Measurements from ENCODE around the gene DRC1. TPM values are rescaled to one million over a fixed set of nuclear protein-coding genes. Genes with fewer than 3 reads are reported as not detected.

DRC1 gene
- total and polyA plus RNA-seq, 2 of the 4 experiments (the other 2 are of a cell fraction) = 0.18 TPM; not detected in 1

DNA sequence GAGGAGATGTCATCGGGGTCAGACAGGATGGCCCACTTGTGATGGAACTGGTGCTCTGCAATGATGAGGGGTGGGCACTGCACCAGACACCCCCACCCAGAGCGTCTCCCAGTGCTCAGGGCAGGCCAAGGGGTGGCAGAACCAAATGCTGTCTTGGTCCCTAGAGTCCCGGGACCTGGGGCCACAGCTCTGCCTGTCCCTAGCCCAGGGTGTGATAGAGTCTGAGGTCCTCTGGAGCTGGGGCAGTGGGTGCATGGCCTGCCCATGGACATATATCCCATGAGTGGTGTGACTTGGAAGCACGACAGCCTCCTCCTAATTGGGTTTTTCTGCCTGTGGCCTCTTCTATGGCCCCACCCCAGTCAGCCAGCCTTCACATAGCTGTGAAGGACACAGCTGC lies 82.9 kb downstream of the DRC1 start:
- H2BK20ac ChIP-seq (ENCODE audit: low read depth, low read length) = no peak overlapping the region
- H4K20me1 ChIP-seq (ENCODE audit: insufficient read depth, low read length) = no peaks in the 10 kb centered on the region
- H3K56ac ChIP-seq (ENCODE audit: extremely low read depth, insufficient read depth, low read length) = no peak overlapping the region
- no peak overlapping the region for H3K27ac ChIP-seq (ENCODE audit: insufficient read depth, low read length)
- dilution Hi-C loops (cut with HindIII; ENCODE audit: low sequenced_read_pairs, unreplicated experiment) (no loop called here), in situ Hi-C loops (cut with MboI; ENCODE audit: low sequenced_read_pairs) (no loop called here), intact Hi-C loops (cut with micrococcal nuclease) (loop anchor here (5.0 kb wide), 1 partner anchor 233 kb away; no protein-coding TSS in a partner anchor)
- no peak overlapping the region for H3K14ac ChIP-seq (replicated peaks; ENCODE audit: low read depth, low read length)
- ChIA-PET CTCF (no interaction called here), POLR2A (ENCODE audit: unreplicated experiment) (no interaction called here)
- H3K9me1 ChIP-seq (ENCODE audit: insufficient read depth, low read length) = peaks cover 6% of the 10 kb centered on the region
- H2BK120ac ChIP-seq (ENCODE audit: low read depth, low read length) = no peak overlapping the region
- H4K91ac ChIP-seq (ENCODE audit: insufficient read depth, low read depth, low read length) = no peak overlapping the region
- peak overlapping the region; percentile 52 for H2AK9ac ChIP-seq (replicated peaks; ENCODE audit: low read depth, low read length, poor library complexity)
- peaks cover 35% of the 10 kb centered on the region for H3K27me3 ChIP-seq (ENCODE audit: control insufficient read depth, insufficient read depth, low read length)
- H2BK5ac ChIP-seq (ENCODE audit: low read depth, low read length, poor library complexity, severe bottlenecking) = no peak overlapping the region
- H4K5ac ChIP-seq (ENCODE audit: low read depth, low read length) = no peak overlapping the region
- H3K36me3 ChIP-seq (ENCODE audit: control insufficient read depth, insufficient read depth, low read length) = no peaks in the 10 kb centered on the region
- no peaks in the 10 kb centered on the region for H3K79me1 ChIP-seq (ENCODE audit: low read depth in 1 of 2, low read length in 2 of 2)
- DNase-seq (no peak), ATAC-seq (ENCODE audit: low read depth) (no peak)
- no peak overlapping the region for H3K4me2 ChIP-seq (ENCODE audit: low read depth, low read length)
- H3K9ac ChIP-seq (ENCODE audit: low read depth, low read length) = no peak overlapping the region
- H3K9me3 ChIP-seq (ENCODE audit: control insufficient read depth, insufficient read depth, low read length) = no peaks in the 10 kb centered on the region
- no TSS peak for BruUV-seq (replicated peaks)
- TF ChIP-seq CHD1 (IDR thresholded peaks at IDR 0.05; ENCODE audit: low read depth, low read length) (no peak), NFE2L2 (IDR thresholded peaks at IDR 0.05; ENCODE audit: low read depth, low read length) (no peak), CTCF (conservative IDR thresholded peaks at IDR 0.05; ENCODE audit: low read depth, low read length) (no peak), FOS (IDR thresholded peaks at IDR 0.05; ENCODE audit: low read depth, low read length) (no peak)
- H4K8ac ChIP-seq (ENCODE audit: low read depth in 2 of 2, low read length in 2 of 2) = no peak overlapping the region
- no peak overlapping the region for H2BK15ac ChIP-seq (ENCODE audit: low read depth, low read length)
- WGBS, 2 experiments (ENCODE audit: extremely low coverage in 2 of 2, insufficient read length in 1 of 2) = no CpG with 5 or more reads among the region's 4 CpGs
- no peak overlapping the region for H3K23ac ChIP-seq (ENCODE audit: low read depth, low read length)
- H3K4ac ChIP-seq (ENCODE audit: low read depth, low read length) = no peak overlapping the region
- no peaks in the 10 kb centered on the region for H3K4me1 ChIP-seq (ENCODE audit: control insufficient read depth, insufficient read depth, low read length)
- H3K18ac ChIP-seq (ENCODE audit: low read depth, low read length) = no peak overlapping the region
- no peak overlapping the region for H3K4me3 ChIP-seq (ENCODE audit: insufficient read depth, low read depth, low read length)
- H2AFZ ChIP-seq (replicated peaks; ENCODE audit: low read length, poor library complexity) = no peak overlapping the region
- H2AK5ac ChIP-seq (ENCODE audit: low read depth, low read length) = no peak overlapping the region
